Measurements from ENCODE around the gene SUGCT.

SUGCT gene

GRCh38 chr7:40175725-40176510, 41.1 kb downstream of the SUGCT start:
- Histone ChIP-seq H3K27me3 (ENCODE audit: insufficient read depth, poor library complexity, severe bottlenecking) (no peaks in the 10 kb centered on the region), H3K27ac (replicated peaks) (no peak overlapping the region), H3K4me3 (replicated peaks; ENCODE audit: insufficient read depth, low read length) (no peak overlapping the region)
- DNase-seq (ENCODE audit: low read depth in 1 of 2, low spot score in 1 of 2): no peak
- TF ChIP-seq REST (IDR thresholded peaks at IDR 0.05; ENCODE audit: insufficient replicate concordance, low read depth) (no peak), SPI1 (IDR thresholded peaks at IDR 0.05; ENCODE audit: borderline replicate concordance, low read depth) (no peak)

GRCh38 chr7:40177071-40177470, 42.3 kb downstream of the SUGCT start:
- DNase-seq (ENCODE audit: low read depth in 1 of 2, low spot score in 1 of 2): no peak
- H3K4me3 ChIP-seq (replicated peaks; ENCODE audit: insufficient read depth, low read length): no peak overlapping the region
- TF ChIP-seq REST (IDR thresholded peaks at IDR 0.05; ENCODE audit: insufficient replicate concordance, low read depth): no peak
- TF ChIP-seq SPI1 (IDR thresholded peaks at IDR 0.05; ENCODE audit: borderline replicate concordance, low read depth): no peak
- no peak for TF ChIP-seq GABPA (IDR thresholded peaks at IDR 0.05; ENCODE audit: low read depth)
- no peak for TF ChIP-seq CTCF (IDR thresholded peaks at IDR 0.05; ENCODE audit: insufficient read depth, low read length)
- TF ChIP-seq POLR2AphosphoS5 (IDR thresholded peaks at IDR 0.05; ENCODE audit: low read depth): no peak
- no peaks in the 10 kb centered on the region for H3K27me3 ChIP-seq (ENCODE audit: insufficient read depth, poor library complexity, severe bottlenecking)
- H3K27ac ChIP-seq (replicated peaks): no peak overlapping the region

GRCh38 chr7:40182452-40182851, 47.6 kb downstream of the SUGCT start:
- TF ChIP-seq POLR2AphosphoS5 (IDR thresholded peaks at IDR 0.05; ENCODE audit: low read depth) (no peak), GABPA (IDR thresholded peaks at IDR 0.05; ENCODE audit: low read depth) (no peak), SPI1 (IDR thresholded peaks at IDR 0.05; ENCODE audit: borderline replicate concordance, low read depth) (no peak), CTCF (IDR thresholded peaks at IDR 0.05; ENCODE audit: insufficient read depth, low read length) (no peak), REST (IDR thresholded peaks at IDR 0.05; ENCODE audit: insufficient replicate concordance, low read depth) (no peak)
- no peak for DNase-seq (ENCODE audit: low read depth in 1 of 2, low spot score in 1 of 2)
- Histone ChIP-seq H3K27me3 (ENCODE audit: insufficient read depth, poor library complexity, severe bottlenecking) (no peaks in the 10 kb centered on the region), H3K27ac (replicated peaks) (no peak overlapping the region), H3K4me3 (replicated peaks; ENCODE audit: insufficient read depth, low read length) (no peak overlapping the region)
